Hepatocyte (in vitro differentiated cells): ENCODE results near the gene RMND1. TPM values are rescaled to one million over a fixed set of nuclear protein-coding genes. Genes with fewer than 3 reads are reported as not detected.

Source experiments
- DNase-seq: peaks from one replicate; pipeline ENCODE4 v3.0.0-alpha.2; 2016; ENCODE audit warnings: low spot score
- H2AFZ ChIP-seq: fragments of 200-600 bp; sonication (generic); 2 replicates; pipeline ENCODE4 v1.6.0; 2016; ENCODE audit warnings: antibody characterized with exemption, mild to moderate bottlenecking
- H3K27ac ChIP-seq: fragments of 200-600 bp; sonication (generic); 2 replicates; pipeline ENCODE4 v1.5.1; 2016; ENCODE audit warnings: mild to moderate bottlenecking
- H3K27me3 ChIP-seq: fragments of 200-600 bp; sonication (generic); 2 replicates; pipeline ENCODE4 v1.6.1; 2016
- H3K36me3 ChIP-seq: fragments of 200-600 bp; sonication (generic); replicated peaks from 2 replicates; pipeline ENCODE4 v1.5.1; 2016; ENCODE audit warnings: low read depth; ENCODE audit not compliant: insufficient read depth
- H3K4me1 ChIP-seq: fragments of 200-600 bp; sonication (generic); 2 replicates; pipeline ENCODE4 v1.5.1; 2016; ENCODE audit warnings: mild to moderate bottlenecking, moderate library complexity; ENCODE audit not compliant: insufficient read depth
- H3K4me2 ChIP-seq: fragments of 200-600 bp; sonication (generic); 2 replicates; pipeline ENCODE4 v1.6.0; 2016
- H3K4me3 ChIP-seq: fragments of 200-600 bp; sonication (generic); 2 replicates; pipeline ENCODE4 v1.5.1; 2016; ENCODE audit warnings: mild to moderate bottlenecking
- H3K79me2 ChIP-seq: fragments of 200-600 bp; sonication (generic); 2 replicates; pipeline ENCODE4 v1.6.0; 2017; ENCODE audit warnings: mild to moderate bottlenecking
- H3K9me2 ChIP-seq: fragments of 200-600 bp; sonication (generic); replicated peaks from 2 replicates; pipeline ENCODE4 v1.6.0; 2017; ENCODE audit warnings: mild to moderate bottlenecking; ENCODE audit not compliant: insufficient read depth
- H3K9me3 ChIP-seq: fragments of 200-600 bp; sonication (generic); 2 replicates; pipeline ENCODE4 v1.5.1; 2016; ENCODE audit warnings: low read depth, mild to moderate bottlenecking
- H4K20me1 ChIP-seq: fragments of 200-600 bp; sonication (generic); 2 replicates; pipeline ENCODE4 v1.6.0; 2016; ENCODE audit warnings: mild to moderate bottlenecking; ENCODE audit not compliant: insufficient read depth, poor library complexity, severe bottlenecking
- CTCF ChIP-seq: fragments of 200-600 bp; sonication (generic); IDR thresholded peaks from 2 replicates; pipeline ENCODE4 v1.5.1; 2016; ENCODE audit warnings: antibody characterized with exemption, mild to moderate bottlenecking; ENCODE audit not compliant: poor library complexity
- EZH2 ChIP-seq: fragments of 200-600 bp; sonication (generic); IDR thresholded peaks from 2 replicates; pipeline ENCODE4 v1.6.1; 2016; ENCODE audit warnings: antibody characterized with exemption, mild to moderate bottlenecking, borderline replicate concordance
- EZH2phosphoT487 ChIP-seq: fragments of 200-600 bp; sonication (generic); IDR thresholded peaks from one replicate; pipeline ENCODE4 v1.6.1; 2018; ENCODE audit warnings: antibody characterized with exemption, mild to moderate bottlenecking, low read depth, moderate library complexity; ENCODE audit not compliant: unreplicated experiment, severe bottlenecking
- WGBS: methylation state at CpG from one replicate; pipeline ENCODE4 v1.1.6; 2016; ENCODE audit warnings: low lambda C conversion rate; ENCODE audit errors: missing lambda C conversion rate; 5-methylcytosine and 5-hydroxymethylcytosine counted together
- polyA plus RNA-seq: library from polyadenylated mRNA; unstranded; fragments of >200 nt; fragmentation: Nextera tagmentation; extraction: Ambion mirVana; gene quantifications from 2 replicates; pipeline ENCODE4 v1.2.1, GENCODE V29; 2016
- total RNA-seq: library from RNA; depleted of rRNA; stranded (reverse); fragments of >200 nt; gene quantifications from 2 replicates; pipeline ENCODE4 v1.2.3, GENCODE V29; 2014

Gene RMND1
- total and polyA plus RNA-seq, 2 experiments from 2014 or later = 24.1 to 41.9 TPM

- peak; percentile 88 for DNase-seq
- no peaks in the 10 kb centered on the region for H3K9me2 ChIP-seq
- H3K79me2 ChIP-seq = peaks cover 74% of the 10 kb centered on the region
- no peaks in the 10 kb centered on the region for H3K9me3 ChIP-seq
- peak overlapping the region; percentile 86 for H3K4me2 ChIP-seq
- H2AFZ ChIP-seq = peak overlapping the region; percentile 49
- H3K4me1 ChIP-seq = peaks cover 38% of the 10 kb centered on the region
- TF ChIP-seq EZH2phosphoT487 = no peak
- no peak for TF ChIP-seq CTCF
- no peak for TF ChIP-seq EZH2
- peak overlapping the region; percentile 100 for H3K27ac ChIP-seq
- WGBS = 1% methylated on average over 15 of the region's 78 CpGs
- no peaks in the 10 kb centered on the region for H3K27me3 ChIP-seq
- H4K20me1 ChIP-seq = peaks cover 41% of the 10 kb centered on the region
- H3K36me3 ChIP-seq = no peaks in the 10 kb centered on the region
- H3K4me3 ChIP-seq = peak overlapping the region; percentile 93
Measured at GRCh38 chr6:151390851-151391470, 61.0 kb downstream of the RMND1 start.

- Histone ChIP-seq H3K27ac (peak overlapping the region; percentile 100), H3K4me1 (peaks cover 36% of the 10 kb centered on the region), H3K27me3 (no peaks in the 10 kb centered on the region), H3K36me3 (no peaks in the 10 kb centered on the region), H2AFZ (peak overlapping the region; percentile 49), H3K79me2 (peaks cover 74% of the 10 kb centered on the region), H4K20me1 (peaks cover 35% of the 10 kb centered on the region), H3K4me3 (peak overlapping the region; percentile 93), H3K9me2 (no peaks in the 10 kb centered on the region), H3K9me3 (no peaks in the 10 kb centered on the region), H3K4me2 (peak overlapping the region; percentile 86)
- DNase-seq = peak; percentile 100
- no peak for TF ChIP-seq EZH2phosphoT487
- no peak for TF ChIP-seq EZH2
- TF ChIP-seq CTCF = no peak
- no CpG with 5 or more reads among the region's 79 CpGs for WGBS
Measured at GRCh38 chr6:151390276-151390850, 61.6 kb downstream of the RMND1 start.

DNA sequence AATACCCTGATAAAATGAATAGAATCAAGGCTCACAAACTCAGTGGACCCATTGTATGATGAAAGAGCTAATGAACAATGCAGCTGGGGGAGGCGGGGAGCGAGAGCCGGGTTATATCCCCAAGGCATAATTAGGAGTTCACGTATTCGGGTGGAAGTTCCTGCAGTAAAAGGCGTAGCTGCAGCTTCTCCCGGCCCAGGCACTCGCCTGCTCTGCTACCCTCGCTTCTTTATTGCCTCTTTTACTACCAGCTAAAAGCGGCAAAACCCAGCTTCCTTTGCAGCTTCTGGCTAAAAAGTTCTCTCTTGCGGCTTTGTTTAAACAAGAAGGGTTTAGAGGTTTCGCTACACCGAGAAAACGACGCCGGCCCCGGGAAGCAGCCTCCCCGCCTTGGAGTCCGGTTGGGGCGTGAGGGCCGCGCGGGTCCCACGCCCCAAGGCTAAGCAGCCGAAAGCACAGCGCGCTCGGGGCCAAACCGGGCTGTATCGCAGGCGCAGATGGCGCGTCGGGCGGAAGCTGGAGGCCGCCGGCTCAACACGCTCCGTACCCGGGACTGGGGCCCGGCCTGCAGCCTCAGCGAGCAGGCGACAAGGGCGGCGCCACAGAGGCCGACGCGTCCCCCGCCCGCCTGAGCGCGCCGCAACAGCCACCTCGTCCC is 62.2 kb downstream of the RMND1 start:
- H2AFZ ChIP-seq = peak overlapping the region; percentile 83

More for the DNA sequence above, 62.2 kb downstream of the RMND1 start:
- WGBS = under 1% methylated on average over 31 of the region's 54 CpGs
- Histone ChIP-seq H3K4me2 (peak overlapping the region; percentile 86), H3K4me3 (peak overlapping the region; percentile 51), H3K9me2 (no peaks in the 10 kb centered on the region), H3K4me1 (peaks cover 33% of the 10 kb centered on the region), H3K27ac (peak overlapping the region; percentile 99), H3K79me2 (peaks cover 74% of the 10 kb centered on the region), H3K27me3 (no peaks in the 10 kb centered on the region), H4K20me1 (peaks cover 30% of the 10 kb centered on the region), H3K36me3 (no peaks in the 10 kb centered on the region), H3K9me3 (no peaks in the 10 kb centered on the region)
- TF ChIP-seq EZH2phosphoT487 = no peak
- no peak for TF ChIP-seq EZH2
- no peak for TF ChIP-seq CTCF
- peak; percentile 77 for DNase-seq
